ENCODE results near the gene TGFBR3L.
A peak's percentile ranks its signal among the peaks of the same experiment; 100 is the strongest.

Gene TGFBR3L

GRCh38 chr19:7908078-7908699, 6.4 kb upstream of the TGFBR3L start (continued):
- TF ChIP-seq OSR2 (tag by site-specific recombination; IDR thresholded peaks at IDR 0.05), result 0 out of 2 replicates have a peak, but pooled peaks have one; percentile 31
- no peak for TF ChIP-seq ZNF146 (tag by site-specific recombination; IDR thresholded peaks at IDR 0.05)
- no peak for TF ChIP-seq MZF1 (tag by site-specific recombination; IDR thresholded peaks at IDR 0.05; ENCODE audit: borderline replicate concordance)
- no peak for TF ChIP-seq PRDM6 (tag by site-specific recombination; IDR thresholded peaks at IDR 0.05)
- no peak for TF ChIP-seq ZFP69B (tag by site-specific recombination; IDR thresholded peaks at IDR 0.05)
- TF ChIP-seq, protein P1, sequence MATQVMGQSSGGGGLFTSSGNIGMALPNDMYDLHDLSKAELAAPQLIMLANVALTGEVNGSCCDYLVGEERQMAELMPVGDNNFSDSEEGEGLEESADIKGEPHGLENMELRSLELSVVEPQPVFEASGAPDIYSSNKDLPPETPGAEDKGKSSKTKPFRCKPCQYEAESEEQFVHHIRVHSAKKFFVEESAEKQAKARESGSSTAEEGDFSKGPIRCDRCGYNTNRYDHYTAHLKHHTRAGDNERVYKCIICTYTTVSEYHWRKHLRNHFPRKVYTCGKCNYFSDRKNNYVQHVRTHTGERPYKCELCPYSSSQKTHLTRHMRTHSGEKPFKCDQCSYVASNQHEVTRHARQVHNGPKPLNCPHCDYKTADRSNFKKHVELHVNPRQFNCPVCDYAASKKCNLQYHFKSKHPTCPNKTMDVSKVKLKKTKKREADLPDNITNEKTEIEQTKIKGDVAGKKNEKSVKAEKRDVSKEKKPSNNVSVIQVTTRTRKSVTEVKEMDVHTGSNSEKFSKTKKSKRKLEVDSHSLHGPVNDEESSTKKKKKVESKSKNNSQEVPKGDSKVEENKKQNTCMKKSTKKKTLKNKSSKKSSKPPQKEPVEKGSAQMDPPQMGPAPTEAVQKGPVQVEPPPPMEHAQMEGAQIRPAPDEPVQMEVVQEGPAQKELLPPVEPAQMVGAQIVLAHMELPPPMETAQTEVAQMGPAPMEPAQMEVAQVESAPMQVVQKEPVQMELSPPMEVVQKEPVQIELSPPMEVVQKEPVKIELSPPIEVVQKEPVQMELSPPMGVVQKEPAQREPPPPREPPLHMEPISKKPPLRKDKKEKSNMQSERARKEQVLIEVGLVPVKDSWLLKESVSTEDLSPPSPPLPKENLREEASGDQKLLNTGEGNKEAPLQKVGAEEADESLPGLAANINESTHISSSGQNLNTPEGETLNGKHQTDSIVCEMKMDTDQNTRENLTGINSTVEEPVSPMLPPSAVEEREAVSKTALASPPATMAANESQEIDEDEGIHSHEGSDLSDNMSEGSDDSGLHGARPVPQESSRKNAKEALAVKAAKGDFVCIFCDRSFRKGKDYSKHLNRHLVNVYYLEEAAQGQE (tag by site-specific recombination; IDR thresholded peaks at IDR 0.05), result 0 out of 2 replicates have a peak, but pooled peaks have one; percentile 20
- TF ChIP-seq ZNF155 (tag by site-specific recombination; IDR thresholded peaks at IDR 0.05), result no peak
- TF ChIP-seq GLIS1 (tag by site-specific recombination; IDR thresholded peaks at IDR 0.05), result 0 out of 2 replicates have a peak, but pooled peaks have one; percentile 17
- TF ChIP-seq ZNF549 (tag by site-specific recombination; IDR thresholded peaks at IDR 0.05), result no peak
- TF ChIP-seq ZNF423 (tag by site-specific recombination; IDR thresholded peaks at IDR 0.05), result no peak
- TF ChIP-seq SP2 (tag by site-specific recombination; IDR thresholded peaks at IDR 0.05), result peak; percentile 10; the same call in 1 of the 2 replicates
- TF ChIP-seq ZIC2 (tag by site-specific recombination; IDR thresholded peaks at IDR 0.05), result peak; percentile 29
- no peak for TF ChIP-seq MEIS1 (CRISPR knock-in tag; IDR thresholded peaks at IDR 0.05; ENCODE audit: borderline replicate concordance)
- TF ChIP-seq ZNF311 (tag by site-specific recombination; IDR thresholded peaks at IDR 0.05; ENCODE audit: borderline replicate concordance), result no peak
- TF ChIP-seq ATF2 (tag by site-specific recombination; IDR thresholded peaks at IDR 0.05; ENCODE audit: low read depth), result no peak
- no peak for TF ChIP-seq ZNF776 (tag by site-specific recombination; IDR thresholded peaks at IDR 0.05; ENCODE audit: borderline replicate concordance)
- TF ChIP-seq, protein P2, sequence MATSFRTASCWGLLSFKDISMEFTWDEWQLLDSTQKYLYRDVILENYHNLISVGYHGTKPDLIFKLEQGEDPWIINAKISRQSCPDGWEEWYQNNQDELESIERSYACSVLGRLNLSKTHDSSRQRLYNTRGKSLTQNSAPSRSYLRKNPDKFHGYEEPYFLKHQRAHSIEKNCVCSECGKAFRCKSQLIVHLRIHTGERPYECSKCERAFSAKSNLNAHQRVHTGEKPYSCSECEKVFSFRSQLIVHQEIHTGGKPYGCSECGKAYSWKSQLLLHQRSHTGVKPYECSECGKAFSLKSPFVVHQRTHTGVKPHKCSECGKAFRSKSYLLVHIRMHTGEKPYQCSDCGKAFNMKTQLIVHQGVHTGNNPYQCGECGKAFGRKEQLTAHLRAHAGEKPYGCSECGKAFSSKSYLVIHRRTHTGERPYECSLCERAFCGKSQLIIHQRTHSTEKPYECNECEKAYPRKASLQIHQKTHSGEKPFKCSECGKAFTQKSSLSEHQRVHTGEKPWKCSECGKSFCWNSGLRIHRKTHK (tag by site-specific recombination; IDR thresholded peaks at IDR 0.05), result no peak
- no peak for TF ChIP-seq ZNF501 (tag by site-specific recombination; IDR thresholded peaks at IDR 0.05)
- no peak for TF ChIP-seq PRDM4 (tag by site-specific recombination; IDR thresholded peaks at IDR 0.05)
- no peak for TF ChIP-seq HOXC10 (CRISPR knock-in tag; IDR thresholded peaks at IDR 0.05)
- TF ChIP-seq ZNF558 (tag by site-specific recombination; IDR thresholded peaks at IDR 0.05), result no peak
- no peak for TF ChIP-seq ZNF548 (tag by site-specific recombination; IDR thresholded peaks at IDR 0.05)
- TF ChIP-seq ZNF335 (tag by site-specific recombination; conservative IDR thresholded peaks at IDR 0.05), result no peak
